GF-D8 (cell line): Measurements from ENCODE around the gene PHACTR4.
"Not testable (repeated sequence)": the region's sequence is repeated elsewhere in the genome, so short reads cannot be mapped to it uniquely, and the experiment has no call there.

Experiments used
- DNase-seq: peaks from one replicate; lab custom pipeline; 2025; lab: John Stamatoyannopoulos, UW

The PHACTR4 gene

GRCh38 chr1:28503117-28503516 lies 133.6 kb downstream of the PHACTR4 start:
- no peak for DNase-seq

GRCh38 chr1:28505406-28506187 lies 136.1 kb downstream of the PHACTR4 start, which contains the start of gene RCC1:
Gene RCC1 (plus strand): TSS chr1:28506043. CDS start chr1:28529867, 23,824 bp downstream.
- peak; percentile 94 for DNase-seq

GRCh38 chr1:28506907-28507246 lies 137.3 kb downstream of the PHACTR4 start:
- no peak for DNase-seq

GRCh38 chr1:28507247-28507645 lies 137.7 kb downstream of the PHACTR4 start:
- DNase-seq = no peak

GRCh38 chr1:28507646-28508434 lies 138.3 kb downstream of the PHACTR4 start:
- DNase-seq = no peak

- DNase-seq = no peak
Measured at GRCh38 chr1:28508435-28508754, 138.9 kb downstream of the PHACTR4 start.

GRCh38 chr1:28509705-28510272 lies 140.2 kb downstream of the PHACTR4 start:
- DNase-seq = no peak

- DNase-seq = peak; percentile 37
Measured at GRCh38 chr1:28510273-28510969, 140.9 kb downstream of the PHACTR4 start.

GRCh38 chr1:28510970-28511440 lies 141.5 kb downstream of the PHACTR4 start:
- peak; percentile 37 for DNase-seq

- no peak for DNase-seq
Measured at GRCh38 chr1:28512058-28512611, 142.6 kb downstream of the PHACTR4 start.

- not testable (repeated sequence) for DNase-seq
Measured at GRCh38 chr1:28514445-28514933, 144.9 kb downstream of the PHACTR4 start.

GRCh38 chr1:28516518-28516956 lies 147.0 kb downstream of the PHACTR4 start:
- DNase-seq = no peak

- DNase-seq = no peak
Measured at GRCh38 chr1:28517649-28517999, 148.1 kb downstream of the PHACTR4 start.

GRCh38 chr1:28518000-28518744 lies 148.6 kb downstream of the PHACTR4 start:
- DNase-seq = peak; percentile 63

- DNase-seq = no peak
Measured at GRCh38 chr1:28518745-28519341, 149.3 kb downstream of the PHACTR4 start.

GRCh38 chr1:28519946-28520725 lies 150.6 kb downstream of the PHACTR4 start:
- DNase-seq = no peak

GRCh38 chr1:28520796-28521195 lies 151.3 kb downstream of the PHACTR4 start:
- not testable (repeated sequence) for DNase-seq

- DNase-seq = no peak
Measured at GRCh38 chr1:28521502-28522164, 152.1 kb downstream of the PHACTR4 start.

- not testable (repeated sequence) for DNase-seq
Measured at GRCh38 chr1:28522537-28522936, 153.0 kb downstream of the PHACTR4 start.
